SU-DHL-6 (cell line): ENCODE results near the gene ZNF613.

Experiments
- EZH2phosphoT487 ChIP-seq: fragments of 200-600 bp; sonication (generic), shearing (Covaris generic); conservative IDR thresholded peaks from 2 replicates; pipeline ENCODE4 v1.6.1; 2018; ENCODE audit warnings: mild to moderate bottlenecking, antibody characterized with exemption, low read length, moderate library complexity, mixed read lengths
- TF ChIP-seq, protein P1 (sequence below): fragments of 200-600 bp; sonication (generic); IDR thresholded peaks from one replicate; pipeline ENCODE4 v1.5.1; 2017; ENCODE audit warnings: antibody characterized with exemption, mild to moderate bottlenecking, low read length, moderate library complexity; ENCODE audit not compliant: insufficient read depth, poor library complexity, severe bottlenecking

DNA sequence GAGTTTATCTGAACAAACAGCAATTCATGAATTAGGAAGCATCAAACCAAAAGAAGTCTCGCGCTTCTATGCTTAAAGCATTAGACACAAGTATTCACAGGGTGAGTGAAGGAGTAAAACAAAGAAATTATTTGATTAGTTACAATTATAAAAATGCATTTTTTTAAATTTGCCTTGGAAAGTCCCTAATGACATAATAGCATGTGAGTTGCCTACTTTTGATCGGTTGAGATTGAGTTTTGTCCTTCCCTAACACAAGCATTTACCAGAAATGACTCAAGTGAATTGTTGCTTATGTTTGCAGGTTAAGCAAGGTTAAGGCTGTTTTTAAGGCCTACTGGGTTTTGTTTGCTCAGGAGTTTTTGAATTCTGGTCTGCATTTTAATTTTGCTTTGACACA, 22.1 kb upstream of the ZNF613 start:
- TF ChIP-seq, protein P1, sequence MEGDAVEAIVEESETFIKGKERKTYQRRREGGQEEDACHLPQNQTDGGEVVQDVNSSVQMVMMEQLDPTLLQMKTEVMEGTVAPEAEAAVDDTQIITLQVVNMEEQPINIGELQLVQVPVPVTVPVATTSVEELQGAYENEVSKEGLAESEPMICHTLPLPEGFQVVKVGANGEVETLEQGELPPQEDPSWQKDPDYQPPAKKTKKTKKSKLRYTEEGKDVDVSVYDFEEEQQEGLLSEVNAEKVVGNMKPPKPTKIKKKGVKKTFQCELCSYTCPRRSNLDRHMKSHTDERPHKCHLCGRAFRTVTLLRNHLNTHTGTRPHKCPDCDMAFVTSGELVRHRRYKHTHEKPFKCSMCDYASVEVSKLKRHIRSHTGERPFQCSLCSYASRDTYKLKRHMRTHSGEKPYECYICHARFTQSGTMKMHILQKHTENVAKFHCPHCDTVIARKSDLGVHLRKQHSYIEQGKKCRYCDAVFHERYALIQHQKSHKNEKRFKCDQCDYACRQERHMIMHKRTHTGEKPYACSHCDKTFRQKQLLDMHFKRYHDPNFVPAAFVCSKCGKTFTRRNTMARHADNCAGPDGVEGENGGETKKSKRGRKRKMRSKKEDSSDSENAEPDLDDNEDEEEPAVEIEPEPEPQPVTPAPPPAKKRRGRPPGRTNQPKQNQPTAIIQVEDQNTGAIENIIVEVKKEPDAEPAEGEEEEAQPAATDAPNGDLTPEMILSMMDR, result no peak
- no peak for TF ChIP-seq EZH2phosphoT487
